GM11168 (cell line): Measurements from ENCODE around the gene RPL10.

ENCODE experiments used
- in situ Hi-C: fragments of 300-500 bp; cut with MboI; formaldehyde crosslinking; loops from one replicate; pipeline ENCODE4 v1.12.0; 2022; ENCODE audit warnings: low sequenced_read_pairs; ENCODE audit not compliant: unreplicated experiment

RPL10 gene

GRCh38 chrX:154428176-154429171 lies 30.3 kb downstream of the RPL10 start, which contains the start of gene ATP6AP1:
ATP6AP1 (plus strand) TSS chrX:154428677; CDS start chrX:154428693, 16 bp downstream.
- in situ Hi-C loops: loop anchor here (25.0 kb wide), 1 partner anchor 109 kb away; the partner anchor contains the start of genes G6PD and IKBKG

GRCh38 chrX:154429711-154430110 lies 31.5 kb downstream of the RPL10 start:
- in situ Hi-C loops: loop anchor here (25.0 kb wide), 1 partner anchor 108 kb away; the partner anchor contains the start of genes G6PD and IKBKG

- in situ Hi-C loops: loop anchor here (25.0 kb wide), 1 partner anchor 107 kb away; the partner anchor contains the start of genes G6PD and IKBKG
These were observed 32.3 kb downstream of the RPL10 start for GRCh38 chrX:154430479-154430878.

- in situ Hi-C loops: loop anchor here (25.0 kb wide), 1 partner anchor 106 kb away; the partner anchor contains the start of genes G6PD and IKBKG
These were observed 32.7 kb downstream of the RPL10 start for GRCh38 chrX:154430916-154431315.

GRCh38 chrX:154431341-154431740 lies 33.2 kb downstream of the RPL10 start:
- in situ Hi-C loops: loop anchor here (25.0 kb wide), 1 partner anchor 106 kb away; the partner anchor contains the start of genes G6PD and IKBKG

- in situ Hi-C loops: loop anchor here (25.0 kb wide), 1 partner anchor 105 kb away; the partner anchor contains the start of genes G6PD and IKBKG
These were observed 34.0 kb downstream of the RPL10 start for GRCh38 chrX:154432210-154432609.

- in situ Hi-C loops: loop anchor here (25.0 kb wide), 1 partner anchor 104 kb away; the partner anchor contains the start of genes G6PD and IKBKG
These were observed 35.4 kb downstream of the RPL10 start for GRCh38 chrX:154433605-154434004.

- in situ Hi-C loops: loop anchor here (25.0 kb wide), 1 partner anchor 103 kb away; the partner anchor contains the start of genes G6PD and IKBKG
These were observed 36.4 kb downstream of the RPL10 start for GRCh38 chrX:154434394-154435168.

GRCh38 chrX:154435171-154435733 lies 37.1 kb downstream of the RPL10 start:
- in situ Hi-C loops: loop anchor here (25.0 kb wide), 1 partner anchor 102 kb away; the partner anchor contains the start of genes G6PD and IKBKG

GRCh38 chrX:154436374-154436982 lies 38.3 kb downstream of the RPL10 start:
- in situ Hi-C loops: loop anchor here (25.0 kb wide), 1 partner anchor 101 kb away; the partner anchor contains the start of genes G6PD and IKBKG

GRCh38 chrX:154436983-154437752 lies 39.0 kb downstream of the RPL10 start, which contains the start of gene GDI1:
GDI1 (plus strand) TSS chrX:154437154; CDS start chrX:154437255, 101 bp downstream.
- in situ Hi-C loops: loop anchor here (25.0 kb wide), 1 partner anchor 100 kb away; the partner anchor contains the start of genes G6PD and IKBKG

GRCh38 chrX:154437971-154438893 lies 40.1 kb downstream of the RPL10 start:
- in situ Hi-C loops: loop anchor here (25.0 kb wide), 1 partner anchor 99 kb away; the partner anchor contains the start of genes G6PD and IKBKG

GRCh38 chrX:154439841-154440240 lies 41.7 kb downstream of the RPL10 start:
- in situ Hi-C loops: loop anchor here (25.0 kb wide), 1 partner anchor 97 kb away; the partner anchor contains the start of genes G6PD and IKBKG

- in situ Hi-C loops: loop anchor here (25.0 kb wide), 1 partner anchor 97 kb away; the partner anchor contains the start of genes G6PD and IKBKG
These were observed 42.6 kb downstream of the RPL10 start for GRCh38 chrX:154440623-154441357.

GRCh38 chrX:154441564-154441963 lies 43.4 kb downstream of the RPL10 start:
- in situ Hi-C loops: loop anchor here (25.0 kb wide), 1 partner anchor 96 kb away; the partner anchor contains the start of genes G6PD and IKBKG
